OCI-LY1 (cell line): Measurements from ENCODE around the gene TBX18.

ENCODE experiments used
- H2AFZ ChIP-seq: fragments of 200-600 bp; sonication (generic), shearing (Covaris generic); 2 replicates; pipeline ENCODE4 v1.6.0; 2014; ENCODE audit warnings: antibody characterized with exemption, mild to moderate bottlenecking, low read length
- H3F3A ChIP-seq: fragments of 200-600 bp; sonication (generic), shearing (Covaris generic); 2 replicates; pipeline ENCODE4 v1.6.0; 2014; ENCODE audit warnings: mild to moderate bottlenecking, antibody characterized with exemption, low read length, moderate library complexity; ENCODE audit not compliant: insufficient read depth
- H3K27ac ChIP-seq: fragments of 200-600 bp; sonication (generic); 2 replicates; pipeline ENCODE4 v1.5.1; 2014; ENCODE audit warnings: low read length, mixed run types, mild to moderate bottlenecking, low read depth; ENCODE audit not compliant: poor library complexity, severe bottlenecking
- H3K27me3 ChIP-seq: fragments of 200-600 bp; sonication (generic); 2 replicates; pipeline ENCODE4 v1.6.0; 2014; ENCODE audit warnings: antibody characterized with exemption, mild to moderate bottlenecking, low read length, moderate library complexity; ENCODE audit not compliant: insufficient read depth
- H3K36me3 ChIP-seq: fragments of 200-600 bp; sonication (generic); 2 replicates; pipeline ENCODE4 v1.6.1; 2014; ENCODE audit warnings: mild to moderate bottlenecking, antibody characterized with exemption, low read length, moderate library complexity, mixed read lengths; ENCODE audit not compliant: insufficient read depth
- H3K4me1 ChIP-seq: fragments of 200-600 bp; sonication (generic); 2 replicates; pipeline ENCODE4 v1.5.1; 2014; ENCODE audit warnings: mild to moderate bottlenecking, low read length, moderate library complexity; ENCODE audit not compliant: insufficient read depth, severe bottlenecking
- H3K4me2 ChIP-seq: fragments of 200-600 bp; sonication (generic), shearing (Covaris generic); 2 replicates; pipeline ENCODE4 v1.6.1; 2014; ENCODE audit warnings: low read length
- H3K4me3 ChIP-seq: fragments of 200-600 bp; sonication (generic); 2 replicates; pipeline ENCODE4 v1.5.1; 2014; ENCODE audit warnings: low read length, low read depth, mild to moderate bottlenecking, mixed read lengths; ENCODE audit not compliant: poor library complexity, severe bottlenecking
- H3K79me2 ChIP-seq: fragments of 200-600 bp; shearing (Covaris generic); 2 replicates; pipeline ENCODE4 v1.6.1; 2016; ENCODE audit warnings: mixed run types, low read length, mixed read lengths; ENCODE audit not compliant: insufficient read depth
- H3K9ac ChIP-seq: fragments of 200-600 bp; sonication (generic), shearing (Covaris generic); 2 replicates; pipeline ENCODE4 v1.6.1; 2014; ENCODE audit warnings: mild to moderate bottlenecking, low read length, mixed read lengths
- H3K9me2 ChIP-seq: fragments of 200-600 bp; sonication (generic), shearing (Covaris generic); 2 replicates; pipeline ENCODE4 v1.6.1; 2014; ENCODE audit warnings: low read depth, mild to moderate bottlenecking, low read length, mixed read lengths
- H3K9me3 ChIP-seq: fragments of 200-600 bp; shearing (Covaris generic); 2 replicates; pipeline ENCODE4 v1.6.1; 2014; ENCODE audit warnings: low read length, mixed read lengths
- H4K20me1 ChIP-seq: fragments of 200-600 bp; sonication (generic), shearing (Covaris generic); 2 replicates; pipeline ENCODE4 v1.6.0; 2016; ENCODE audit warnings: mild to moderate bottlenecking, low read length; ENCODE audit not compliant: insufficient read depth
- CTCF ChIP-seq: fragments of 200-600 bp; sonication (generic), shearing (Covaris generic); IDR thresholded peaks from 2 replicates; pipeline ENCODE4 v1.5.1; 2017; ENCODE audit warnings: mild to moderate bottlenecking, antibody characterized with exemption, low read length, moderate library complexity, mixed read lengths
- EZH2 ChIP-seq: fragments of 200-600 bp; sonication (generic), shearing (Covaris generic); IDR thresholded peaks from 2 replicates; pipeline ENCODE4 v1.8.0; 2017; ENCODE audit warnings: borderline replicate concordance, mixed run types, mild to moderate bottlenecking, antibody characterized with exemption, low read length, moderate library complexity, mixed read lengths

The TBX18 gene

GRCh38 chr6:84764332-84765049 is at the start of gene TBX18:
Gene TBX18, minus strand, starts transcription at chr6:84764598. Its CDS starts 417 bp downstream, at chr6:84764181.
- Histone ChIP-seq H3F3A (no peaks in the 10 kb centered on the region), H3K9me2 (no peaks in the 10 kb centered on the region), H3K4me3 (no peak within 1 kb of the TSS), H3K79me2 (no peaks in the 10 kb centered on the region), H4K20me1 (no peaks in the 10 kb centered on the region), H3K27ac (no peak within 1 kb of the TSS), H3K36me3 (no peaks in the 10 kb centered on the region), H3K4me1 (no peaks in the 10 kb centered on the region), H3K9ac (no peak within 1 kb of the TSS), H3K4me2 (no peak within 1 kb of the TSS), H3K9me3 (no peaks in the 10 kb centered on the region), H2AFZ (no peak within 1 kb of the TSS), H3K27me3 (no peaks in the 10 kb centered on the region)
- TF ChIP-seq CTCF (no peak), EZH2 (no peak)

GRCh38 chr6:84811351-84811750 is 47.0 kb upstream of the TBX18 start:
- H3K4me2 ChIP-seq, result no peak overlapping the region
- H3K79me2 ChIP-seq, result no peaks in the 10 kb centered on the region
- no peaks in the 10 kb centered on the region for H3K9me3 ChIP-seq
- no peak overlapping the region for H2AFZ ChIP-seq
- H3K4me3 ChIP-seq, result no peak overlapping the region
- no peaks in the 10 kb centered on the region for H4K20me1 ChIP-seq
- H3K9ac ChIP-seq, result no peak overlapping the region
- H3K9me2 ChIP-seq, result no peaks in the 10 kb centered on the region
- no peaks in the 10 kb centered on the region for H3F3A ChIP-seq
- TF ChIP-seq CTCF (no peak), EZH2 (no peak)
- H3K27ac ChIP-seq, result no peak overlapping the region
- H3K4me1 ChIP-seq, result no peaks in the 10 kb centered on the region
- H3K36me3 ChIP-seq, result no peaks in the 10 kb centered on the region
- H3K27me3 ChIP-seq, result no peaks in the 10 kb centered on the region

GRCh38 chr6:84809455-84809854 is 45.1 kb upstream of the TBX18 start:
- TF ChIP-seq EZH2 (no peak), CTCF (no peak)
- Histone ChIP-seq H3K9me3 (no peaks in the 10 kb centered on the region), H3F3A (no peaks in the 10 kb centered on the region), H3K27me3 (no peaks in the 10 kb centered on the region), H3K4me1 (no peaks in the 10 kb centered on the region), H2AFZ (no peak overlapping the region), H3K9ac (no peak overlapping the region), H3K79me2 (no peaks in the 10 kb centered on the region), H3K4me3 (no peak overlapping the region), H3K27ac (no peak overlapping the region), H3K4me2 (no peak overlapping the region), H4K20me1 (no peaks in the 10 kb centered on the region), H3K36me3 (no peaks in the 10 kb centered on the region), H3K9me2 (no peaks in the 10 kb centered on the region)
